GM12878 (cell line): ENCODE results near the gene PSMD12. TPM values are rescaled to one million over a fixed set of nuclear protein-coding genes. Genes with fewer than 3 reads are reported as not detected.

Experiments
- ATAC-seq: fragments of 200-7000 bp; cut with Tn5 transposase; 3 replicates; pipeline ENCODE4 v1.9.1; 2020; ENCODE audit warnings: mild to moderate bottlenecking, moderate library complexity
- BruUV-seq: library from RNA; stranded (reverse); fragments of 400-500 nt; replicated peaks from 2 replicates; lab custom pipeline; 2021; lab: Mats Ljungman, UMichigan
- CTCF ChIA-PET: fragments of 300-600 bp; sonication (Branson Sonifier 250); formaldehyde crosslinking; extraction: SDS; loops from one replicate; lab custom pipeline; 2021; ENCODE audit warnings: inconsistent platforms; lab: Yijun Ruan, JAX
- POLR2A ChIA-PET: fragments of 350-600 bp; formaldehyde crosslinking; extraction: SDS; loops from one replicate; lab custom pipeline; 2021; ENCODE audit warnings: inconsistent platforms; lab: Charles Lee
- RAD21 ChIA-PET: fragments of 300-600 bp; sonication (Branson Sonifier 250); formaldehyde crosslinking; loops from one replicate; lab custom pipeline; 2023; ENCODE audit warnings: antibody characterized with exemption; ENCODE audit not compliant: unreplicated experiment; lab: Charles Lee
- SMC1A ChIA-PET: fragments of 300-600 bp; sonication (Branson Sonifier 250); formaldehyde crosslinking; loops from one replicate; lab custom pipeline; 2023; ENCODE audit not compliant: unreplicated experiment, uncharacterized antibody; lab: Charles Lee
- DNase-seq: peaks from one replicate; pipeline ENCODE4 v3.0.0-alpha.2; 2011; ENCODE audit warnings: low read depth, low spot score
- FAIRE-seq: peaks from 3 replicates; lab custom pipeline; 2011; peaks lifted over from hg19 to GRCh38; lab: Jason Lieb, UNC
- H2AFZ ChIP-seq: 2 replicates; pipeline ENCODE4 v1.6.0; 2011; ENCODE audit warnings: low read depth, low read length, control low read depth; ENCODE audit not compliant: control insufficient read depth
- H3K27ac ChIP-seq: 2 replicates; pipeline ENCODE4 v1.5.1; 2011; ENCODE audit warnings: control low read depth; ENCODE audit not compliant: control insufficient read depth, insufficient read depth
- H3K27me3 ChIP-seq, 2 experiments: replicated peaks in 1 of 2; 2 replicates each; pipeline versions ENCODE4 v1.6.0 to v1.6.1; 2011; ENCODE audit warnings: low read length in 1 of 2; ENCODE audit not compliant: control insufficient read depth in 2 of 2, insufficient read depth in 2 of 2
- H3K36me3 ChIP-seq, 2 experiments: 2 replicates each; pipeline ENCODE4 v1.5.1; 2011; ENCODE audit warnings: low read length in 1 of 2; ENCODE audit not compliant: control insufficient read depth in 2 of 2, insufficient read depth in 2 of 2
- H3K4me1 ChIP-seq: 2 replicates; pipeline ENCODE4 v1.6.1; 2011; ENCODE audit warnings: mild to moderate bottlenecking, low read length, moderate library complexity, mixed read lengths; ENCODE audit not compliant: control insufficient read depth, insufficient read depth
- H3K4me2 ChIP-seq: 2 replicates; pipeline ENCODE4 v1.6.0; 2011; ENCODE audit warnings: control low read depth; ENCODE audit not compliant: control insufficient read depth, insufficient read depth
- H3K4me3 ChIP-seq: fragments of 200-600 bp; sonication (generic); 2 replicates; pipeline ENCODE4 v1.5.1; 2016
- H3K79me2 ChIP-seq: 2 replicates; pipeline ENCODE4 v1.6.0; 2011; ENCODE audit warnings: low read length; ENCODE audit not compliant: control insufficient read depth, insufficient read depth
- H3K9ac ChIP-seq: 2 replicates; pipeline ENCODE4 v1.8.0; 2011; ENCODE audit warnings: low read length, control low read depth, mixed read lengths; ENCODE audit not compliant: control insufficient read depth, insufficient read depth
- H3K9me3 ChIP-seq: replicated peaks from 3 replicates; pipeline ENCODE4 v1.5.1; 2011; ENCODE audit warnings: mild to moderate bottlenecking, low read length; ENCODE audit not compliant: control insufficient read depth, insufficient read depth
- H4K20me1 ChIP-seq: 2 replicates; pipeline ENCODE4 v1.6.0; 2011; ENCODE audit not compliant: control insufficient read depth, insufficient read depth
- E2F8 ChIP-seq: fragments of 450-650 bp; IDR thresholded peaks from 2 replicates; pipeline ENCODE4 v1.6.1; 2018; ENCODE audit warnings: mild to moderate bottlenecking, low read depth, moderate library complexity; ENCODE audit not compliant: partially characterized antibody
- ESRRA ChIP-seq: IDR thresholded peaks from 2 replicates; pipeline ENCODE4 v1.6.1; 2012; ENCODE audit warnings: mild to moderate bottlenecking, low read length, improper control_type of control experiment
- ETV6 ChIP-seq, 2 experiments: fragments of 450-650 bp in 1 of 2; IDR thresholded peaks in 1 of 2; conservative IDR thresholded peaks in 1 of 2; 2 replicates each; pipeline ENCODE4 v1.6.1; 2014; ENCODE audit warnings: antibody characterized with exemption in 1 of 2, borderline replicate concordance in 1 of 2, low read depth in 1 of 2, mild to moderate bottlenecking in 1 of 2, moderate library complexity in 1 of 2
- IRF3 ChIP-seq: fragments of 450-650 bp; IDR thresholded peaks from 2 replicates; pipeline ENCODE4 v1.6.1; 2014; ENCODE audit warnings: mild to moderate bottlenecking
- KAT2A ChIP-seq: conservative IDR thresholded peaks from 2 replicates; pipeline ENCODE4 v1.6.1; 2011; ENCODE audit warnings: low read depth, low read length; ENCODE audit not compliant: control insufficient read depth
- NRF1 ChIP-seq: conservative IDR thresholded peaks from 2 replicates; pipeline ENCODE4 v1.6.1; 2011; ENCODE audit warnings: mild to moderate bottlenecking, low read depth, low read length, improper control_type of control experiment
- PKNOX1 ChIP-seq: fragments of 450-650 bp; IDR thresholded peaks from 2 replicates; pipeline ENCODE4 v1.6.1; 2016; ENCODE audit warnings: mild to moderate bottlenecking
- SP1 ChIP-seq: IDR thresholded peaks from one replicate; pipeline ENCODE4 v1.6.1; 2011; ENCODE audit warnings: low read depth, low read length
- TCF3 ChIP-seq: IDR thresholded peaks from 2 replicates; pipeline ENCODE4 v1.6.1; 2012; ENCODE audit warnings: low read depth, mild to moderate bottlenecking, low read length, borderline replicate concordance; ENCODE audit not compliant: insufficient read depth
- ZBTB4 ChIP-seq: fragments of 450-650 bp; formaldehyde crosslinking; IDR thresholded peaks from 2 replicates; pipeline ENCODE4 v1.4.0; 2022; ENCODE audit warnings: mild to moderate bottlenecking, moderate library complexity
- WGBS: methylation state at CpG from one replicate; pipeline ENCODE4 v1.1.6; 2016; ENCODE audit warnings: low lambda C conversion rate; ENCODE audit not compliant: insufficient replicate concordance, insufficient coverage; ENCODE audit errors: missing lambda C conversion rate; 5-methylcytosine and 5-hydroxymethylcytosine counted together
- in situ Hi-C: fragments of 300-500 bp; cut with MboI; formaldehyde crosslinking; loops from 9 replicates; pipeline ENCODE4 v1.14.3; 2018; ENCODE audit warnings: mixed read lengths
- intact Hi-C: fragments of 100-400 bp; cut with micrococcal nuclease; formaldehyde crosslinking; loops from one replicate; pipeline ENCODE4 v1.14.2; 2022; ENCODE audit not compliant: unreplicated experiment
- polyA plus RNA-seq, 11 experiments: library from polyadenylated mRNA; depleted of rRNA in 4 of 11; unstranded in 6 of 11; stranded (reverse) in 5 of 11; fragments of >200 nt; fragmentation: Nextera tagmentation in 4 of 11; fragmentation: Illumina TruSeq in 1 of 11; extraction: Ambion mirVana in 4 of 11; extraction: Trizol in 1 of 11; gene quantifications; 1 replicate in 1 of 11; 2 replicates in 10 of 11; pipeline versions ENCODE4 v1.2.1 to v1.2.3, GENCODE V29; 2011 to 2016; ENCODE audit warnings: inconsistent platforms in 2 of 11, missing spikeins in 2 of 11, low read depth in 1 of 11
- total RNA-seq, 4 experiments: library from RNA; depleted of rRNA in 3 of 4; stranded (reverse); fragments of >200 nt in 3 of 4; fragmentation: Illumina TruSeq in 1 of 4; extraction: Trizol in 1 of 4; gene quantifications; 2 replicates each; pipeline versions ENCODE4 v1.2.1 to v1.2.3, GENCODE V29; 2013 to 2021

The PSMD12 gene
- total and polyA plus RNA-seq, 10 of the 15 experiments (the other 5 are each of a cell fraction or from before 2014, with no cell fraction given), result 19.8 to 149 (median 47.5) TPM

GRCh38 chr17:67324330-67324729 lies 42.0 kb downstream of the PSMD12 start (continued):
- TF ChIP-seq E2F8, result no peak
- no peak for TF ChIP-seq NRF1
- TF ChIP-seq PKNOX1, result no peak
- no peak for TF ChIP-seq TCF3
- TF ChIP-seq ETV6 (conservative IDR thresholded peaks at IDR 0.05 in 1 of 2, IDR thresholded peaks at IDR 0.05 in 1 of 2; ENCODE audit: borderline replicate concordance in 1 of 2, low read depth in 1 of 2), result no peak
- no peak for TF ChIP-seq KAT2A
- no peak for TF ChIP-seq ESRRA

GRCh38 chr17:67323445-67323844 lies 42.9 kb downstream of the PSMD12 start:
- SMC1A ChIA-PET, result no interaction called here

More at GRCh38 chr17:67323445-67323844, 42.9 kb downstream of the PSMD12 start:
- TF ChIP-seq IRF3, result no peak
- TF ChIP-seq SP1, result no peak
- TF ChIP-seq ZBTB4, result no peak
- Histone ChIP-seq H3K4me3 (no peak overlapping the region), H4K20me1 (no peaks in the 10 kb centered on the region), H3K9ac (no peak overlapping the region), H3K4me1 (no peaks in the 10 kb centered on the region), H3K4me2 (no peak overlapping the region), H3K36me3 (no peaks in the 10 kb centered on the region), H3K9me3 (no peaks in the 10 kb centered on the region), H3K27me3 (no peaks in the 10 kb centered on the region), H3K27ac (no peak overlapping the region), H3K79me2 (no peaks in the 10 kb centered on the region), H2AFZ (no peak overlapping the region)
- ChIA-PET RAD21 (no interaction called here), POLR2A (no interaction called here), CTCF (interaction anchor here (1.3 to 1.7 kb wide), 2 partner anchors 19 to 31 kb away, joined by 3 read pairs; no protein-coding TSS in a partner anchor)
- DNase-seq, result no peak
- in situ Hi-C loops, result no loop called here
- FAIRE-seq, result no peak
- ATAC-seq, result no peak
- WGBS, result 62% methylated on average over 3 of the region's 3 CpGs
- intact Hi-C loops, result no loop called here
- no TSS peak for BruUV-seq
